Measurements from ENCODE around the gene PRKAG2. TPM values are rescaled to one million over a fixed set of nuclear protein-coding genes. Genes with fewer than 3 reads are reported as not detected.
A peak's percentile ranks its signal among the peaks of the same experiment; 100 is the strongest.

The PRKAG2 gene
- total and polyA plus RNA-seq, 2 of the 8 experiments (the other 6 are each of a cell fraction or from before 2014, with no cell fraction given), result 7.5 to 18.1 TPM

DNA sequence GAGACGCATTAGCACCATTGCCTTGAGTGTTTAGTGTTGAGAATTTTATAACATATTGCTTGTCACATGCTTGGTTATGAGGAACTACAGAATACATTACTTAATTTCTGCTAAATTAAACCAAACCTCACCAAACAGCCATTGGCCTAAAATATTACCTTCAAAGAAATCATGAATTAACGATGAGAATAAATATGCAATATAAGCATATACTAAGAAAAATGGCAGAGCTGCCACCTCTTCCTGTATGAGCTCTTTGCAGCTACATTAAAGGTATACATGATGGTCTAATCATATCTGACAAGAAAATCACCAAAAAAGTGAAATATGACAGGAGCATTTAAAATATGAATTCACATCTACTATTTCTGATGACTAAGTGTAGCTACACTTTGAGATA is 352.1 kb downstream of the PRKAG2 start:
- Histone ChIP-seq H3K23ac (ENCODE audit: insufficient read length) (no peak overlapping the region), H3K56ac (replicated peaks; ENCODE audit: insufficient read length, low read depth, low read length) (no peak overlapping the region), H2BK20ac (ENCODE audit: low read length) (no peak overlapping the region), H3K27me3 (replicated peaks in 1 of 4; ENCODE audit: control insufficient read depth in 3 of 4, extremely low read depth in 1 of 4, insufficient read depth in 3 of 4, low read length in 3 of 4) (peaks cover 0 to 5% (median 4%) of the 10 kb centered on the region in 4 experiments; a peak in 2 of 7 replicates), H3K18ac (ENCODE audit: extremely low read depth, low read length) (no peak overlapping the region), H3K23me2 (ENCODE audit: low read depth, low read length) (no peaks in the 10 kb centered on the region), H4K91ac (replicated peaks; ENCODE audit: insufficient read length, low read length) (no peak overlapping the region), H2BK12ac (ENCODE audit: low read depth, low read length) (no peak overlapping the region), H4K8ac (ENCODE audit: extremely low read depth, insufficient read depth, low read length) (no peak overlapping the region), H3K36me3 (ENCODE audit: control insufficient read depth in 2 of 4, insufficient read depth in 4 of 4, low read length in 3 of 4) (no peaks in the 10 kb centered on the region), H3K4me1 (replicated peaks in 1 of 4; ENCODE audit: control insufficient read depth in 3 of 4, insufficient read depth in 4 of 4, low read length in 3 of 4) (peaks cover 0 to 6% (median 4%) of the 10 kb centered on the region in 4 experiments; a peak in 2 of 7 replicates), H2BK5ac (ENCODE audit: low read depth, low read length) (no peak overlapping the region), H2AK5ac (ENCODE audit: low read depth, low read length) (no peak overlapping the region), H3K27ac (ENCODE audit: low read depth, low read length) (no peak overlapping the region), H4K20me1 (replicated peaks in 1 of 2; ENCODE audit: control insufficient read depth in 1 of 2, insufficient read depth in 2 of 2, low read length in 2 of 2) (no peaks in the 10 kb centered on the region), H3K79me2 (ENCODE audit: control insufficient read depth in 1 of 2, insufficient read depth in 2 of 2, low read length in 2 of 2) (no peaks in the 10 kb centered on the region), H4K5ac (ENCODE audit: insufficient read length, low read depth, low read length) (no peak overlapping the region), H3K14ac (ENCODE audit: insufficient read length) (no peak overlapping the region), H2BK15ac (ENCODE audit: low read length) (no peak overlapping the region), H3K9me3 (ENCODE audit: insufficient read depth in 2 of 2, low read depth in 1 of 2, low read length in 1 of 2) (peaks cover 0 to 2% of the 10 kb centered on the region in 2 experiments; a peak in 2 of 4 replicates), H2BK120ac (replicated peaks; ENCODE audit: low read depth, low read length) (no peak overlapping the region), H3K9ac (replicated peaks in 1 of 4; ENCODE audit: extremely low read depth in 1 of 4, low read depth in 3 of 4, low read length in 3 of 4) (peak overlapping the region in 1 of 4 experiments; percentile 39; a peak in 1 of 7 replicates), H3K4me3 (ENCODE audit: extremely low read depth in 1 of 4, insufficient read depth in 2 of 4, low read depth in 3 of 4, low read length in 4 of 4) (no peak overlapping the region), H3K4me2 (ENCODE audit: insufficient read depth in 1 of 2, low read depth in 2 of 2, low read length in 2 of 2) (no peak overlapping the region), H2AFZ (ENCODE audit: low read length) (no peak overlapping the region), H3K4ac (replicated peaks; ENCODE audit: insufficient read length, low read depth, low read length) (no peak overlapping the region), H3K79me1 (ENCODE audit: low read depth, low read length) (no peaks in the 10 kb centered on the region)
- ChIA-PET POLR2A (ENCODE audit: partially characterized antibody) (interaction anchor here (0.6 kb wide), 2 partner anchors 9 to 115 kb away, joined by 3 to 4 read pairs; partner anchors contain the start of gene WDR86), CTCF (ENCODE audit: partially characterized antibody) (interaction anchor here (0.6 to 1.4 kb wide), 4 partner anchors 14 to 181 kb away, joined by 3 to 6 read pairs (median 4); no protein-coding TSS in a partner anchor)
- no peak for TF ChIP-seq NANOG (IDR thresholded peaks at IDR 0.05; ENCODE audit: insufficient read depth, low read depth, low read length, poor library complexity, severe bottlenecking)
- TF ChIP-seq, protein P1, sequence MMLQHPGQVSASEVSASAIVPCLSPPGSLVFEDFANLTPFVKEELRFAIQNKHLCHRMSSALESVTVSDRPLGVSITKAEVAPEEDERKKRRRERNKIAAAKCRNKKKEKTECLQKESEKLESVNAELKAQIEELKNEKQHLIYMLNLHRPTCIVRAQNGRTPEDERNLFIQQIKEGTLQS (IDR thresholded peaks at IDR 0.05; ENCODE audit: insufficient read depth, low read depth, low read length), result no peak
- TF ChIP-seq ZNF274 (IDR thresholded peaks at IDR 0.05; ENCODE audit: borderline replicate concordance, extremely low read depth, low read length), result no peak
- no peak for TF ChIP-seq SIN3A (conservative IDR thresholded peaks at IDR 0.05 in 1 of 2, IDR thresholded peaks at IDR 0.05 in 1 of 2; ENCODE audit: low read depth in 1 of 2, low read length in 2 of 2)
- TF ChIP-seq TBP (IDR thresholded peaks at IDR 0.05; ENCODE audit: low read depth, low read length), result no peak
- no peak for TF ChIP-seq NRF1 (IDR thresholded peaks at IDR 0.05; ENCODE audit: low read depth, low read length)
- no peak for TF ChIP-seq SP1 (IDR thresholded peaks at IDR 0.05; ENCODE audit: low read depth, low read length)
- TF ChIP-seq RFX5 (IDR thresholded peaks at IDR 0.05; ENCODE audit: borderline replicate concordance, low read depth, low read length), result no peak
- no peak for TF ChIP-seq CTBP2 (IDR thresholded peaks at IDR 0.05; ENCODE audit: borderline replicate concordance, insufficient read depth, insufficient read length, low read length)
- DNase-seq (ENCODE audit: low read depth in 1 of 2, low spot score in 2 of 2) (no peak), FAIRE-seq (no peak)
- WGBS, 2 experiments (ENCODE audit: extremely low coverage in 1 of 2, insufficient coverage in 1 of 2, insufficient read length in 1 of 2, insufficient replicate concordance in 2 of 2, low coverage in 1 of 2, low lambda C conversion rate in 2 of 2, missing lambda C conversion rate in 1 of 2), result 63% methylated on average over 2 of the region's 2 CpGs; no CpG with 5 or more reads in 1 of the 2 experiments

All from H1 (cell line).